Natural killer cell (primary cell): Measurements from ENCODE around the gene MYH14. TPM values are rescaled to one million over a fixed set of nuclear protein-coding genes. Genes with fewer than 3 reads are reported as not detected.
"Not testable (repeated sequence)": the region's sequence is repeated elsewhere in the genome, so short reads cannot be mapped to it uniquely, and the experiment has no call there.

Source experiments
- ATAC-seq, 3 donors: fragments of 150-1000 bp in 2 of 3; fragments of 200-7000 bp in 1 of 3; cut with Tn5 transposase; 1 replicate in 1 of 3; 2 replicates in 2 of 3; pipeline ENCODE4 v1.10.0; 2021; ENCODE audit warnings: mild to moderate bottlenecking in 2 of 3, moderate library complexity in 2 of 3
- DNase-seq, 2 donors: peaks; one replicate each; pipeline versions ENCODE4 v3.0.0 to v3.0.0-alpha.2; 2013 to 2021; ENCODE audit warnings: mixed read lengths in 1 of 2
- H3K27ac ChIP-seq: one replicate; pipeline ENCODE4 v1.5.1; 2013; ENCODE audit warnings: mild to moderate bottlenecking, low read length
- H3K27me3 ChIP-seq: one replicate; pipeline ENCODE4 v1.6.1; 2013; ENCODE audit warnings: low read length; ENCODE audit not compliant: control insufficient read depth, insufficient read depth
- H3K36me3 ChIP-seq: one replicate; pipeline ENCODE4 v1.6.1; 2013; ENCODE audit warnings: low read length; ENCODE audit not compliant: control insufficient read depth, insufficient read depth
- H3K4me1 ChIP-seq: one replicate; pipeline ENCODE4 v1.6.1; 2013; ENCODE audit warnings: low read length; ENCODE audit not compliant: control insufficient read depth, insufficient read depth
- H3K4me3 ChIP-seq: one replicate; pipeline ENCODE4 v1.5.1; 2013; ENCODE audit warnings: low read length
- H3K9me3 ChIP-seq: one replicate; pipeline ENCODE4 v1.6.1; 2013; ENCODE audit warnings: low read length; ENCODE audit not compliant: control insufficient read depth, insufficient read depth
- H3K27ac Mint-ChIP-seq, 2 donors: one replicate each; pipeline ENCODE4 v1.8.0; 2022; ENCODE audit warnings: mild to moderate bottlenecking in 2 of 2, mixed read lengths in 2 of 2, moderate library complexity in 1 of 2
- H3K27me3 Mint-ChIP-seq, 2 donors: one replicate each; pipeline ENCODE4 v1.8.0; 2022; ENCODE audit warnings: low read depth in 2 of 2, mixed read lengths in 2 of 2
- H3K36me3 Mint-ChIP-seq: one replicate; pipeline ENCODE4 v1.8.0; 2022; ENCODE audit warnings: mixed read lengths
- H3K4me1 Mint-ChIP-seq, 2 donors: one replicate each; pipeline ENCODE4 v1.8.0; 2022; ENCODE audit warnings: mixed read lengths in 2 of 2
- H3K4me3 Mint-ChIP-seq: one replicate; pipeline ENCODE4 v1.8.0; 2022; ENCODE audit warnings: mild to moderate bottlenecking, moderate library complexity, mixed read lengths
- H3K9me3 Mint-ChIP-seq, 2 donors: one replicate each; pipeline ENCODE4 v1.8.0; 2022; ENCODE audit warnings: mixed read lengths in 2 of 2
- CTCF ChIP-seq: fragments of 200-600 bp; IDR thresholded peaks from one replicate; pipeline ENCODE4 v1.8.0; 2022; ENCODE audit warnings: antibody characterized with exemption
- WGBS: methylation state at CpG from one replicate; pipeline ENCODE4 v1.1.7; 2013; ENCODE audit warnings: missing lambda C conversion rate; ENCODE audit not compliant: insufficient coverage; 5-methylcytosine and 5-hydroxymethylcytosine counted together
- intact Hi-C: fragments of 100-400 bp; cut with micrococcal nuclease; formaldehyde crosslinking; loops from one replicate; pipeline ENCODE4 v1.14.2; 2022
- total RNA-seq, 4 donors: library from RNA; stranded (reverse); fragments of 120-200 nt in 1 of 4; gene quantifications; one replicate each; pipeline versions ENCODE4 v1.2.3 to v1.2.4, GENCODE V29; 2013 to 2022

MYH14 gene
- total RNA-seq, 3 donors from 2014 or later (not counting 1 experiment from before 2014, with no cell fraction given): not detected

- DNase-seq: peak; percentile 74 to 93
- Mint-ChIP-seq H3K9me3 (peaks cover 0 to 4% of the 10 kb centered on the region in 2 donors), H3K4me3 (peak overlapping the region; percentile 88), H3K4me1 (peaks cover 36 to 57% of the 10 kb centered on the region in 2 donors), H3K27me3 (peaks cover 47 to 49% of the 10 kb centered on the region in 2 donors), H3K36me3 (peaks cover 11% of the 10 kb centered on the region), H3K27ac (peak overlapping the region; percentile 83 to 84)
- no peak for TF ChIP-seq CTCF
- 2% methylated on average over 34 of the region's 34 CpGs for WGBS
- Histone ChIP-seq H3K4me1 (peaks cover 56% of the 10 kb centered on the region), H3K27me3 (peaks cover 28% of the 10 kb centered on the region), H3K9me3 (peaks cover 14% of the 10 kb centered on the region), H3K36me3 (no peaks in the 10 kb centered on the region), H3K4me3 (peak overlapping the region; percentile 53), H3K27ac (peak overlapping the region; percentile 57)
- intact Hi-C loops: no loop called here
- ATAC-seq: peak; percentile 79 to 86 (median 79)
Observed at GRCh38 chr19:50333235-50333736, 129.9 kb downstream of the MYH14 start.

- H3K4me1 ChIP-seq: peaks cover 54% of the 10 kb centered on the region
- peaks cover 11% of the 10 kb centered on the region for H3K36me3 Mint-ChIP-seq
Observed at GRCh38 chr19:50333737-50334617, 130.6 kb downstream of the MYH14 start.

GRCh38 chr19:50334741-50335421 lies 131.5 kb downstream of the MYH14 start:
- peaks cover 6% of the 10 kb centered on the region for H3K36me3 Mint-ChIP-seq
- H3K4me1 Mint-ChIP-seq: peaks cover 30 to 49% of the 10 kb centered on the region in 2 donors
- H3K4me3 Mint-ChIP-seq: peak overlapping the region; percentile 69
- WGBS: 95% methylated on average over 12 of the region's 12 CpGs
- intact Hi-C loops: no loop called here
- Histone ChIP-seq H3K4me3 (no peak overlapping the region), H3K9me3 (peaks cover 4% of the 10 kb centered on the region), H3K4me1 (peaks cover 45% of the 10 kb centered on the region), H3K36me3 (no peaks in the 10 kb centered on the region), H3K27ac (no peak overlapping the region), H3K27me3 (peaks cover 21% of the 10 kb centered on the region)
- DNase-seq (no peak), ATAC-seq (no peak)
- H3K27ac Mint-ChIP-seq: peak overlapping the region in 1 of 2 donors; percentile 83
- no peak for TF ChIP-seq CTCF
- peaks cover 38 to 42% of the 10 kb centered on the region in 2 donors for H3K27me3 Mint-ChIP-seq
- H3K9me3 Mint-ChIP-seq: no peaks in the 10 kb centered on the region

More at GRCh38 chr19:50333737-50334617, 130.6 kb downstream of the MYH14 start:
- Histone ChIP-seq H3K27me3 (peaks cover 28% of the 10 kb centered on the region), H3K36me3 (no peaks in the 10 kb centered on the region), H3K4me3 (peak overlapping the region; percentile 53), H3K27ac (peak overlapping the region; percentile 57), H3K9me3 (peaks cover 13% of the 10 kb centered on the region)
- no peak for TF ChIP-seq CTCF
- Mint-ChIP-seq H3K4me3 (peak overlapping the region; percentile 88), H3K27me3 (peaks cover 47 to 49% of the 10 kb centered on the region in 2 donors), H3K9me3 (peaks cover 0 to 4% of the 10 kb centered on the region in 2 donors), H3K27ac (peak overlapping the region; percentile 83 to 84), H3K4me1 (peaks cover 36 to 57% of the 10 kb centered on the region in 2 donors)
- WGBS: 15% methylated on average over 54 of the region's 54 CpGs
- ATAC-seq: peak; percentile 32 to 53 (median 52)
- intact Hi-C loops: no loop called here
- peak; percentile 84 to 93 for DNase-seq

- H3K9me3 Mint-ChIP-seq, H3K27ac ChIP-seq, intact Hi-C loops, H3K27ac Mint-ChIP-seq, H3K4me3 Mint-ChIP-seq, H3K9me3 ChIP-seq, H3K36me3 Mint-ChIP-seq, H3K36me3 ChIP-seq, H3K4me3 ChIP-seq, ATAC-seq, DNase-seq: not testable (repeated sequence)
- 82% methylated on average over 5 of the region's 6 CpGs for WGBS
- peaks cover 9 to 28% of the 10 kb centered on the region in 2 donors for H3K4me1 Mint-ChIP-seq
- H3K27me3 Mint-ChIP-seq: peaks cover 20 to 26% of the 10 kb centered on the region in 2 donors
- Histone ChIP-seq H3K4me1 (peaks cover 29% of the 10 kb centered on the region), H3K27me3 (peaks cover 10% of the 10 kb centered on the region)
Observed at GRCh38 chr19:50337031-50337430, 133.6 kb downstream of the MYH14 start.
